Measurements from ENCODE around the gene UFSP1. TPM values are rescaled to one million over a fixed set of nuclear protein-coding genes. Genes with fewer than 3 reads are reported as not detected.

Gene UFSP1
- total RNA-seq, 1 donor = 4.6 TPM

DNA sequence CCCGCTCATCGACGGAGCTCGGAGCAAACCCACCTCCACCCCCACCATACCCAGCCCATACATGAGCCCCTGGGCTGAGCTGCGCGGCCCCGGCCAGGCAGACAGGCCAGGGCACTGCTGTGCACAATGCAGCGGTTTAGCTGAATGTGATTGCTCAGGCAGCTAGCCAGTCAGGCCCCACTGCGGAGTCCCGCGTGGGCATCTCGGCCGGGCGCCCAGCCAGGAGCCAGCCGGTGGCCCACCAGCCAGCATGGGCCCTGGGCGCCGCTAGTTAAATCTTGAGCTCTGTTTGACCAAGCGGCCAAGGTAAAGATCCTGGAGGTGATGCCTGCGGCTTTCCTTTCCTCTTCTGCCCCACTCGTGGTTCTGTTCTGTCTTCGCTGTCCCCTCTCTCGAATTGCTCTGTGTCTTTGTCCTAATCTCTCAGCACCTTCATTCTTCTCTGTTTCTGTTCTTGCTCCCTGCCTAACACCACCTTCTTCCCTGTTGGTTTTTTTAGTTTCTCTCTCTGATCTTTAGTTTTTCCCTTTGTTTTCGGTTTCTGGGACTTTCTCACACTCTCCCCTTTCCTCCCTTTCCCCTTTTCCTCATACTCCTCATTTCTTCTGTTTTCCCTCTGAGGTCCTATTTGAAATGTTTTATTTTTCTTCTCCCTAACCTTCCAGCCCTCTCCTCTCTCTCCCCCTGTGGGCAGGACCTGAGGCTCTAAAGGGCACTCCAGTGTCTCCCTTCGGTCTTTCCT, 6.6 kb downstream of the UFSP1 start:
- DNase-seq (ENCODE audit: low read depth in 2 of 3, low spot score in 2 of 3) = no peak

DNA sequence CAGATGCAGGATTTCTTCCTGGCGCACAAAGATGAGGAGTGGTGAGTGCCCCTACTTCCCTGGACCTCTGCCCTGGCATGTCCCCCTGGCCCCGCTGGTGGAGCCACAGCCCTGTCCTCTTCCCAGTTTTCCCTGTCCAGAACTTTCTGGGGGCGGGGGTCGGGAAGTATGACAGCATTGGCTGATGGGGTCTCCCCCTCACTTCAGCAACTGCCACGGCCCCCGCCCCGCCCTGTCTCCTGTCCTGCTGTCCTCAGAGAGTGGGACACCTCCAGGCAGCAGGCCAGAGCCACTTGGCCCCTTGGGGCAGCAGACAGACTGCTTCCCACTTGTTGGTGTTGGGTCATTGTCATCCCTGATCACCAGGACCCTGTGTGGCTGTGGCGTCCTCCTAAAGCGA, 7.3 kb downstream of the UFSP1 start:
- DNase-seq (ENCODE audit: low read depth in 2 of 3, low spot score in 2 of 3) = no peak

DNA sequence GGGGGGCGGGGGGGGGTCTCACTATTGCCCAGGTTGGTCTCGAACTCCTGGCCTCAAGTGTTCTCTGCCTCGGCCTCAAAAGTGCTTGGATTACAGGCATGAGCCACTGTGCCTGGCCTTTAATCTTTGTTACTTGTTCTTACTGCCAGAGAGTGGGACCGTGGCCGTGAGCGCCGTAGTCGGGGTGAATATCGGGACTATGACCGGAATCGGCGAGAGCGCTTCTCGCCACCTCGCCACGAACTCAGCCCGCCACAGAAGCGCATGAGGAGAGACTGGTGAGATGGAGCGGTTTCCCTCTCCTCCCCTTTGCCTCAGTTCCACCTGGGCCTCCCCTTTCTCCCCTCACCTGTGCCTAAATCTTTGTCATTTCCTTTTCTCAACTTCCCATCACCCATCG, 8.4 kb downstream of the UFSP1 start:
- no peak for DNase-seq (ENCODE audit: low read depth in 2 of 3, low spot score in 2 of 3)

DNA sequence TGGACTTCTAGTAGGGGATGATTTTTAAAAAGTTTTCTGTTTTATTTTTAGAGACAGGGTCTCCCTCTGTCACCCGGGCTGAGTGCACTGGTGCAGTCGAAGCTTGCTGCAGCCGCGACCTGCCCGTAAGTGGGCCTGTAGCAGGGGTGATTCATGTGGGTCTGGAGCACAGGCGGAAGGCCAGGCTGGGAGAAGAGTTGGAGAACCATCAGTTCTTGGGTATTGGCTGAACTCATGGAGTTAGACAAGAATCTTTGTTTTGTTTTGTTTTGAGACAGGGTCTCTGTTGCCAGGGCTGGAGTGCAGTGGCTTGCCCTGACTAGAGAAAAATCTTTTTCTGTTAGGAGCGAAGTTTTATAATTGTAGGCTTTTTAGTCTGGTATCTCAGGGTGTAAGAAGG, 8.9 kb downstream of the UFSP1 start:
- no peak for DNase-seq (ENCODE audit: low read depth in 2 of 3, low spot score in 2 of 3)

DNA sequence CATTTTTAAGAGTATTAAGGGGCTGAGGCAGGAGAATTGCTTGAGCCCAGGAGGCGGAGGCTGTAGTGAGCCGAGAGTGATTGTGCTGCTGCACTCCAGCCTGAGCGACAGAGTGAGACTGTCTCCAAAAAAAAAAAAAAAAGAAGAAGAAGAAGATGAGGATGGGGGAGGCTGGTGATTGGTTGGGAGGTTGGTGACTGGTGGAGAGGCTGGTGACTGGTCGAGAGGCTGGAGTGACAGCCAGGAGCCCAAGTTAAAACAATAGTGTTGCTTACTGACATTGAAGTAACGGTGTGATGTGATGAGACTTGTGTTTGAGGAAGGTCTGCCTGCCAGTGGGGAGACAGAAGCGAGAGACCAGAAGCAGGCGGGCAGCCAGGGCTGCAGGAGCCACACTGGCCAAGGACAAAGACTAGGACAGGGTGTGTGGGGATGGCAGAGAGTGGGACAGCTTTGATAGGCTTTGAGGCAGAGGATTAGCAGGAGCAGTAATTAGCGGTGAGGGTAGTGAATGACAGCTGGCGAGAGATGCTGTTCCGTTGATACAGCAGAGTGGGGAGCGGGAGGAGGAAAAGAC, 9.7 kb downstream of the UFSP1 start:
- no peak for DNase-seq (ENCODE audit: low read depth in 2 of 3, low spot score in 2 of 3)

DNA sequence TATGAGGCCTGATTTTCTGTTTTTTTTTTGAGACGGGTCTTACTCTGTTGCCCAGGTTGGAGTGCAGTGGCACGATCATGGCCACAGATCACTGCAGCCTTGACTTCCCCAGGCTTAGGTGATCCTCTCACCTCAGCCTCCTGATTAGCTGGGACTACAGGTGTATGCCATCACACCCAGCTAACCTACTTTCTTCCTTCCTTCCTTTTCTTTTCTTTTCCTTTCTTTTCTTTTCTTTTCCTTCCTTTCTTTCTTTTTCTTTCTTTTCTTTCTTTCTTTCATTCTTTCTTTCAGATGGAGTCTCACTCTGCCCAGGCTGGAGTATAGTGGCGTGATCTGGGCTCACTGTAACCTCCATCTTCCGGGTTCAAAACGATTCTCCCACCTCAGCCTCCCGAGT, 10.8 kb downstream of the UFSP1 start:
- DNase-seq (ENCODE audit: low read depth in 2 of 3, low spot score in 2 of 3) = no peak

DNA sequence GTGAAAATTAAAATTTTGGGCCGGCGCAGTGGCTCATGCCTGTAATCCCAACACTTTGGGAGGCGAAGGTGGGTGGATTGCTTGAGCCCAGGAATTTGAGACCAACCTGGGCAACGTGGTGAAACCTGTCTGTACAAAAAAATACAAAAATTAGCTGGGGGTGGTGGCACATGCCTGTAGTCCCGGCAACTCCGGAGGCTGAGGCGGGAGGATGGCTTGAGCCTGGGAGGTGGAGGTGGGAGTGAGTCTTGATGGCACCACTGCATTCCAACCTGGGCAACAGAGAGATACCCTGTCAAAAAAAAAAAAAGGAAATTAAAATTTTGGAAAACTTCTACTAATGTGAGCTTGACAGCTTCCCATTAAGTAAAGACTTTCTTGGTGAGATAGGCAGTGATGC, 11.5 kb downstream of the UFSP1 start:
- no peak for DNase-seq (ENCODE audit: low read depth in 2 of 3, low spot score in 2 of 3)

DNA sequence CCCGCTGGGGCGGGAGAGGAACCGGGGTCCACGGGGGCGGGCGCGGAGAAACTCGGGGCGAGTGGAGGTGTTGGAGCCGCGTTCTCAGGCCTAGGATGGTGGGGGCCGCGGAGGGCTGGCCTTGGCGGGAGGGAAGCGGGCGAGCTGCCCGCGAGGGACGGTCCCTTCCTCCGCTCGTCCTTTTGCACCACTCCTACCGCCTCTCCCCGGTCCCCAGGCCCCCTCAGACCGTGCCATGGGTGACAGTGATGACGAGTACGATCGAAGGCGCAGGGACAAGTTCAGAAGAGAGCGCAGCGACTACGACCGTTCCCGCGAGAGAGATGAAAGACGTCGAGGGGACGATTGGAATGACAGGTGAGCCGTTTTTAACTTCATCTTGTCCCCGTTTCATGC, 14.2 kb downstream of the UFSP1 start:
- DNase-seq (ENCODE audit: low read depth in 2 of 3, low spot score in 2 of 3) = peak in 2 of 3 donors; percentile 28 to 44

DNA sequence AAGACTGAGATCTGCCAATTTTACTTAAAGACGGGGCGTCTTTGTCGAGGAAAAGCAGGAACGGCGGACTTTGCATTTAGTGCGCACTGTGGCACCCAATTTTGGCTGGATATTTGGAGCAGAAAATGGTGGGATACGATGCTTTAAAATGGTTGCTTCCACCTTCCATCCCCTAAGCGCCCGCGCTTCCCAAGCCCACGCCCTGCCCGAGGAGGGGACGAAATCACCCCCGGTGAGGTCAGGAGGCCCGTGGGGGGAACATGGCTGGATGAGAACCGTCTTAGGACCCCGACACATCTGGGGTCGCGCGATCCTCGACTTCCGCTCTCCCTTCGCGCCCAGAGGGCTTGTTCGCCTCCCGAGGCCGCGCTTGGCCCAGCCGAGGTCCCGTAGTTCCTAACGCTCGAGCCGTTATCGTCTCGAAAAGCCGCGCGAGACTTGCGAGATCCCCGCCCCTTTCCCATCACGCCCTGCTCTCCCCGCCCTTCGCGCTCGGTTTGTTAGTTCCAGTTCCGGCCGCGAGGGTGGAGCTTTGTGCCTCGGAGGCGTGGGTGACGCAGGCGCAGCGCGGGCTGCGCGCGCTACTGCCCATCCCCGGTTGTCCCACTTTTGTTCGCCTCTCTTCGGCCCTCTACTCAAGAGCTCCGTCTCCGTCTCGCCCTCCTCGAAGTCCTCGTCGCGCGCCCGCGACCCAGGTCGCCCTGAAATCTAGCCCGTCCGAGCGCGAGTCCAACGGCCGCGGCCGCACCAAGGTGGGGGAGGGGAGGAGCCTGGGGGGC, 14.7 kb downstream of the UFSP1 start, which contains the start of gene SRRT:
Gene SRRT (plus strand): TSS at position 527 of the 779 bp plus-strand sequence. CDS start 488 bp downstream, outside the sequence.
- DNase-seq (ENCODE audit: low read depth in 2 of 3, low spot score in 2 of 3) = peak; percentile 94 to 99 (median 98)

DNA sequence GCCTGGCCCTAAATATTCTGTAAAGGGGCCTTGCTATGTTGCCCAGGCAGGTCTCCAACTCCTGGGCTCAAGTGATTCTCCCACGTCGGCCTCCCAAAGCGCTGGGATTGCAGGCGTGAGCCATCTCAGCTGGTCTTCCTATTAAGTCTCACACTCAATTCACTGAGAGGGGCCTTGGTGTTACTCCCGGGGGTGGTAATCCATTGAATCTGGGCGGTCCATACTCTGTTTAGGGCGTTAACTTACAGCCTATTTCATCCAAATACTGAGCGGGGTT, 15.3 kb downstream of the UFSP1 start:
- DNase-seq (ENCODE audit: low read depth in 2 of 3, low spot score in 2 of 3) = no peak

DNA sequence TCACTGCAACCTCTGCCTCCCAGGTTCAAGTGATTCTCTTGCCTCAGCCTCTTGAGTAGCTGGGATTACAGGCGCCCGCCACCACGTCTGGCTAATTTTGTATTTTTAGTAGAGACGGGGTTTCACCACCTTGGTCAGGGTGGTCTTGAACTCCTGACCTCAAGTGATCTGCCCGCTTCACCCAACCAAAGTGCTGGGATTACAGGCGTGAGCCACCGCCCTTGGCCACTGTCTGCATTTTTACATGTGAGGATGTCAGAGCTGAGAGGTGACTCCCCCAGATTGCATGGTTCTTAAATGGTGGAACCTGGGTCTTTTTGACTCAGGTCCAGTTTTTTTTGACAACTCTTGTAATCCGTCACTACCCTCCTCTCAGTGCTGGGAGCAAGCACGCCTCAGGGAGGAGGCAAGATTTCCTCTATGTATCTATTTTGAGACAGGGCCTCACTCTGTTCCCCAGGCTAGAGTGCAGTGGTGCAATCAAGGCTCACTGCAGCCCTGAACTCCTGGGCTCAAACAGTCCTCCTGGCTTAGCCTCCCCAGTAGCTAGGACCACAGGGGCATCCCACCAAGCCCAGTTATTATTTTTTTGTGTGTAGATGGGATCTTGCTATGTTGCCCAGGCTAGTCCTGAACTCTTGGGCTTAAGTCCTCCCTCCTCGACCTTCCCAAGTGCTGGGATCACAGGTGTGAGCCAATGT, 15.8 kb downstream of the UFSP1 start:
- DNase-seq (ENCODE audit: low read depth in 2 of 3, low spot score in 2 of 3) = no peak

DNA sequence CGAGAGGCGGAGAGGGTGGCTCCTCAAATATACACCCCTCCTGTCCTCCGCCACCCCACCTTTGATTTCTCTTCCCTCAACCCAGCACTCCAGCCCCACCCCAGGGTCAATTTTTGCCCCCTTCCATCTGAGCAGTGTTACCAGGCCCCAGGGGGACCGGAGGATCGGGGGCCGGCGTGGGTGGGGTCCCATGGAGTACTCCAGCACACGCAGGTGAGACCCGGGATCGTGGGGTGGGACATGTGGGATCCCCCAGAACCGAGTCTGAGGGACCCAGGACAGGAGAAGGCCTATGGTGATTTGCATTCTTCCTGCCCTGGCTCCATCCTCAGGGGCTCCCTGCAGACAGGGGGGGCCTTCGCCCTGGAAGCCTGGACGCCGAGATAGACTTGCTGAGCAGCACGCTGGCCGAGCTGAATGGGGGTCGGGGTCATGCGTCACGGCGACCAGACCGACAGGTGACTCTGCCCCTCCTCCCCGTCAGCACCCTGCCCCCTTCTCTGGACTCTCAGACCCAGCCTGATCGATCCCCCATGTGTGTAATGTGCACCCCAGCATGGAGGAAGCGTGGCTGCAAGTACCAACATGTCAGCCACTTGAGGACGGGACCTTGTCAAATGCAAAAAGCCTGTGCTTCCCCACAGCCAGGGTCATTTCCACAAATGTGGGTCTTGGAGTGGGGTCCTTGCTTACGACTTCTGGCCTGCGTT, 21.6 kb downstream of the UFSP1 start:
- DNase-seq (ENCODE audit: low read depth in 2 of 3, low spot score in 2 of 3) = no peak

DNA sequence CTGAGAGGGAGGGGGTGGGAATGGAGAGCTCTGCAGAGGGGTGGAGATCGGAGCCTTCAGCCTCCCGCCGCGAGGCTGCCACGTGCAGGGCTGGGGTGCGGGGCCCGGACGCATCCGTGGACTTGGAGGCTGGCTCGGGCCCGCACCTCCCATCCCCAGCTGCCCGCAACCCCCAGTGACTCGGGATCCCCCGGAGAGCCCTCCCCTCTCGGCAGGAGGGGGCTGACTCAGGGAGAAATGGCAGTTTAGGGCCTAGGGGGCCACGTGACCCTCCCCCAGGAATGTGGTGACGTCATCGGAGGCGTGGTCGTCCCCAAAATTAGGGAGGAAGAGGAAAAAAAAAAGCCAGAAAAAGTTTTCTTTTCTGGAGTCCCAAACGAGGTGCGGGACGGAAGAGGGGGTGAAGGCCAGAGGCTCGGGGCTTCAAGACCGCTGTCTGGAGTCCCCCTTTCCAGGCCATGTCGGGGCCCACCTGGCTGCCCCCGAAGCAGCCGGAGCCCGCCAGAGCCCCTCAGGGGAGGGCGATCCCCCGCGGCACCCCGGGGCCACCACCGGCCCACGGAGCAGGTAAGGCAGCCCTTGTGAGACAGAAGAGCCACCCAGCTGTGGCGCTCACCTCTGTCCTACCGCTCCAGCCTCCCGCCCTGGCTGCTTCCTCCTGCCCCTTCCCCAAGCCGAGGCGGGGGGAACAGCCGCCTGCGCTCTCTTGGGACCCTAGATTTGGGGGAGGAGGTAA, 22.3 kb downstream of the UFSP1 start, which contains the start of gene TRIP6:
Gene TRIP6 (plus strand): TSS at position 348 of the 736 bp plus-strand sequence. CDS start 111 bp downstream, at position 459.
- DNase-seq (ENCODE audit: low read depth in 2 of 3, low spot score in 2 of 3) = peak in 2 of 3 donors; percentile 66 to 79

DNA sequence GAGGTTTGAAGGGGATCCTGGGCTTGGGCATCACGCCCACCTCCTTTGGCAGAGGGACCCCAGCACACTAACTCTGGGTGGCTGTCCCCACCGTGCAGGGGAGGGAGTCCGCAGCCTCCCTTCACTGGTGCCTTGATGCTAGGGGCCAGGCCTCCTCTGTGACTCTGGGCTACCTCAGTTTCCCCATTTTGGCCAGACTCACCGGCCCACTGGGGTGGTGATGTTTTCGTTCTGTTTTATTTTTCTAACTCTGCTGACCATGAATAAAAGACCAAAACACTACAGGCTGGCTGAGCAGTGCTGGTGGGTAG, 22.8 kb downstream of the UFSP1 start:
- DNase-seq (ENCODE audit: low read depth in 2 of 3, low spot score in 2 of 3) = no peak

DNA sequence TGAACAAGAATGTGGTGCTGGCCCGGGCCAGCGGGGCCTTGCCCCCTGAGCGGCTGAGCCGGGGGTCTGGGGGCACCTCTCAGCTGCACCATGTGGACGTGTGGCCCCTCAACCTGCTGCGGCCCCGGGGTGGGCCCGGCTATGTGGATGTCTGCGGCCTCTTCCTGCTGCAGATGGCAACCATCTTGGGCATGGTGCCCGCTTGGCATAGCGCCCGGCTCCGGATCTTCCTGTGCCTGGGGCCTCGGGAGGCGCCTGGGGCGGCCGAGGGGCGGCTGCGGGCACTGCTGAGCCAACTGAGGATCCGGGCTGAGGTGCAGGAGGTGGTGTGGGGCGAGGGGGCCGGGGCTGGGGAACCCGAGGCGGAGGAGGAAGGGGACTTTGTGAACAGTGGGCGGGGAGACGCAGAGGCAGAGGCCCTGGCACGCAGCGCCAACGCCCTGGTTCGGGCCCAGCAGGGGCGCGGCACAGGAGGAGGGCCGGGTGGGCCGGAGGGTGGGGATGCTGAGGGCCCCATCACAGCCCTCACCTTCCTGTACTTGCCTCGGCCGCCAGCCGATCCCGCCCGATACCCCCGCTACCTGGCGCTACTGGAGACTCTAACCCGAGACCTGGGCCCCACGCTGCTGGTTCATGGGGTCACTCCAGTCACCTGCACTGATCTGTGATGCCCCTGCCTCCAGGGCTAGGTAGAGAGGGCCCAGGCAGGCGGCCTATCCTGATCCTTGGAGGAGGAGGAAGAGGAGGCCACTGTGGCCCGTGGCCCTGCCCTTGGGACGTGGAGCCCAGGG, 23.4 kb downstream of the UFSP1 start:
- DNase-seq (ENCODE audit: low read depth in 2 of 3, low spot score in 2 of 3) = peak in 2 of 3 donors; percentile 81 to 89

DNA sequence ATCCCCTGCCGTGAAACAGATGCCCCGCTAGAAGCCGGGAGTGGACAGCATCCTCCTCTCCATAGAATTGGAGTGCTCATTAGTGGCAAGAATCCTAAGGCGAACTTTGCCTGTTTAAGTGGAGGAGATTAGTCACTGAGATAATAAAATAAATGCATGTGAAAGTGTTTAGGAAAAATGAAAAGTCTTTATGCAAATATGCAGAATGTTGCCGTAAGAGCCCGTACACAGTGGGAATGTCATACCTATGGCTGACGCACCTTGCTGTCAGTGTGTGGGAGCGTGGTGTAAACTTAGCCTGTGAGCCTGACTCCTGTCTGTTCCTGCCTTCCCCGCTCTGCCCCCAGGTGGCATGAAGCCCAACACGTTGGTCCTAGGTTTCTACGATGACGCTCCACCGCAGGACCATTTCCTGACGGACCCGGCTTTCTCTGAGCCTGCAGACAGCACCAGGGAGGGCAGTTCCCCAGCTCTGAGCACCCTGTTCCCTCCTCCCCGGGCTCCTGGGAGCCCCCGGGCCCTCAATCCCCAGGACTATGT, 24.1 kb downstream of the UFSP1 start:
- peak in 2 of 3 donors; percentile 27 to 50 for DNase-seq (ENCODE audit: low read depth in 2 of 3, low spot score in 2 of 3)

DNA sequence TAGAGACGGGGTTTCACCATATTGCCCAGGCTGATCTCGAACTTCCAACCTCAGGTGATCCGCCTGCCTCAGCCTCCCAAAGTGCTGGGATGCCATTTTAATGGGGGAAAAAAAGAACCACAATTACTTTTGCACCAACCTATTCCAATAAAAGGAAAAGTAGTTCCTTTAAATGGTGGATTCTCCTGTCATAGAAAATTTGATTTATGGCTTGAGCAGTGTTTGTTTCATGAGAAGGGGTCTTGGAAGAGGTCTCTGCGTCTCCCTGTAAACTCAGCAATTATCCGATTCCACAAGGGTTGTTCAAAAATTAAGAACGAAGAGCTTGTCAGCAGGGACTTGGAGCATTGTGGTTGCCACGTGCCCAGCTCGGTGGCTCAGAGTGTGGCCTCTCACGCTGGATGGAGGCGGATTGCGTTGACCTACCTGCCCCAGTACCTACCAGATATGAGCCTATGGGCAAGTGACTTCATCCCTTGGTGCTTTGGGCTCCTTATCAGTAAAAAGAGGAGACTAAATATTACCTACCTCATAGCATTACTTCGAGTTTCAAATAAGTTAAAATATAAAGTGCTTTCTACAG, 25.2 kb downstream of the UFSP1 start:
- DNase-seq (ENCODE audit: low read depth in 2 of 3, low spot score in 2 of 3) = no peak

DNA sequence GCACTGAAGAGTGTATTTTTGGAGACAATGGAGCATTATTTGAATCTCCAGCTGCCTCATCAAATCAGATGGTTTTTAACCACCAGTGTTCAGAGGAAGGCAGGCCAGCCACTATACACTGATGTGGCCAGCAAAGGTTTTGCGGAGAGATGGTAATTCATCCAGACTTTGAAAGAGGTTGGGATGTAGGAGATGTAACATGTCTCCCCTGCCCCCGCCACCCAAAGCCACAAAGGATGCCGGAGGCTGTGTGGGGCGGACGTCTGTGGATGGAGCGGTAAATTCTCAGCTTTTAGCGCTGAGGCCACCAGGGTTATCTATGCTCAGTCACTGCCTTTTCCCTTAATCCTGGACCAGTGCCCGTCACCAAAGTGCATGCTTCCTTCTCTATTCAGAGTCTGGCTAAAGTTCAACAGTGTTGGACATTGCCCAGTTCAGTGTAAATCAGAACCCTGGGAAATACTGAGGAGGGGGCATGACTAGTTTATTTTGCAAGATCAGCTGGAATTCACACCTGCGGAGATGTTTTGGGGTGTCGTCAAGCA, 26.0 kb downstream of the UFSP1 start:
- DNase-seq (ENCODE audit: low read depth in 2 of 3, low spot score in 2 of 3) = peak in 2 of 3 donors; percentile 56 to 61
